Stomach (tissue), 4 donors: Measurements from ENCODE around the gene ANKS1B.

Source experiments
- POLR2A ChIP-seq, 4 donors: fragments of 450-650 bp; IDR thresholded peaks; one replicate each; pipeline ENCODE4 v1.6.1; 2016; ENCODE audit warnings: antibody characterized with exemption in 4 of 4, control low read depth in 2 of 4, mild to moderate bottlenecking in 1 of 4, moderate library complexity in 1 of 4
- POLR2AphosphoS5 ChIP-seq, 3 donors: sonication (generic); formaldehyde crosslinking; IDR thresholded peaks; one replicate each; pipeline ENCODE4 v1.6.1; 2016; ENCODE audit warnings: antibody characterized with exemption in 3 of 3
- TF ChIP-seq, protein P1 (sequence below), 7 experiments: fragments of 450-650 bp in 4 of 7; fragments of 200-600 bp in 3 of 7; sonication (generic) in 3 of 7; IDR thresholded peaks; one replicate each; pipeline ENCODE4 v1.5.1; 2016 to 2019; ENCODE audit warnings: antibody characterized with exemption in 7 of 7, control low read depth in 2 of 7, mild to moderate bottlenecking in 1 of 7

- TF ChIP-seq, protein P1, sequence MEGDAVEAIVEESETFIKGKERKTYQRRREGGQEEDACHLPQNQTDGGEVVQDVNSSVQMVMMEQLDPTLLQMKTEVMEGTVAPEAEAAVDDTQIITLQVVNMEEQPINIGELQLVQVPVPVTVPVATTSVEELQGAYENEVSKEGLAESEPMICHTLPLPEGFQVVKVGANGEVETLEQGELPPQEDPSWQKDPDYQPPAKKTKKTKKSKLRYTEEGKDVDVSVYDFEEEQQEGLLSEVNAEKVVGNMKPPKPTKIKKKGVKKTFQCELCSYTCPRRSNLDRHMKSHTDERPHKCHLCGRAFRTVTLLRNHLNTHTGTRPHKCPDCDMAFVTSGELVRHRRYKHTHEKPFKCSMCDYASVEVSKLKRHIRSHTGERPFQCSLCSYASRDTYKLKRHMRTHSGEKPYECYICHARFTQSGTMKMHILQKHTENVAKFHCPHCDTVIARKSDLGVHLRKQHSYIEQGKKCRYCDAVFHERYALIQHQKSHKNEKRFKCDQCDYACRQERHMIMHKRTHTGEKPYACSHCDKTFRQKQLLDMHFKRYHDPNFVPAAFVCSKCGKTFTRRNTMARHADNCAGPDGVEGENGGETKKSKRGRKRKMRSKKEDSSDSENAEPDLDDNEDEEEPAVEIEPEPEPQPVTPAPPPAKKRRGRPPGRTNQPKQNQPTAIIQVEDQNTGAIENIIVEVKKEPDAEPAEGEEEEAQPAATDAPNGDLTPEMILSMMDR (IDR thresholded peaks at IDR 0.05): no peak
- TF ChIP-seq POLR2AphosphoS5 (IDR thresholded peaks at IDR 0.05) (no peak), POLR2A (IDR thresholded peaks at IDR 0.05) (no peak)
Measured at GRCh38 chr12:99054601-99055128, 930.1 kb downstream of the ANKS1B start.
